ENCODE data around the gene ALPK3. TPM values are rescaled to one million over a fixed set of nuclear protein-coding genes. Genes with fewer than 3 reads are reported as not detected.
A peak's percentile ranks its signal among the peaks of the same experiment; 100 is the strongest.

The ALPK3 gene
- total and polyA plus RNA-seq, 9 of the 15 experiments (the other 6 are each of a cell fraction or from before 2014, with no cell fraction given) = 0.04 to 1.0 (median 0.07) TPM; not detected in 2

DNA sequence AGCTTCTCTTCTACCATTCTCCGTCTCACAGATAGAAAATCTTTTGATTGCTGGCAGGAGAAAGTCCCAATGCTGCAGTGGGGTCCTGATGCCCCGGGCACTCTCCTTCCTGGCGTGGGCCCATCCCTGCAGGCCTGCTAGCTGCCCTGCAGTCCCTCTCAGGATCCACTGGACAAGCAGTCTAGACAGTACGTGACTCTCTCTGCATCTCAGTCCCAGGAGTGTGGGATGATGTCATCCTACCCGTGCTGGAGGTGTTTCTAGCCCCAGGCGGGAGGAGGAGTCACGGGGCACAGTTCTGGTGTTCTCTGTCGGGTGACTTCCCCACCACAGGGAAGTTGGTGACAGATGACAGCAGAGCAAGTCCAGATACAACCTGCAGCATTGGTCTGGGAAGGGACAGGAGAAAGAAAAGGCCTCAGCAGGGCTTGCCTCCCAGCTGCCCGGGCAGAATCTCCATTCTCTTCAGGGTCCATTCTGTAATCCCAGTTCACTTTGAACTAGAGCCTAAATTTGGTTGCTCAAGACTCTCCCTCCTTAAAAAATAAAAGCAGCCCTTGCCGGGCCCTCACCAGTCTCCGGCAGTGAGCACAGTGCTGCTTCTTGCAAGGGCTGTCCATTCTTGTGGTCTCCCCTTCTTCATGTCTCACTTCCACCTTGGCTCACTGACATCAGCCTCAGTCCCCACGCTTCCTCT, 97.9 kb downstream of the ALPK3 start (continued):
- TF ChIP-seq SNIP1 (IDR thresholded peaks at IDR 0.05; ENCODE audit: low read depth) = no peak
- TF ChIP-seq CBX1 (IDR thresholded peaks at IDR 0.05; ENCODE audit: low read depth) = no peak
- TF ChIP-seq NCOA1 (IDR thresholded peaks at IDR 0.05; ENCODE audit: low read depth) = no peak
- no peak for TF ChIP-seq TEAD2 (tag; IDR thresholded peaks at IDR 0.05)
- no peak for TF ChIP-seq SREBF2 (CRISPR knock-in tag; IDR thresholded peaks at IDR 0.05)
- no peak for TF ChIP-seq GTF2E2 (tag; IDR thresholded peaks at IDR 0.05)
- no peak for TF ChIP-seq TEAD1 (CRISPR knock-in tag; IDR thresholded peaks at IDR 0.05)
- TF ChIP-seq SMARCC2 (IDR thresholded peaks at IDR 0.05; ENCODE audit: low read depth) = no peak
- no peak for TF ChIP-seq TCFL5 (CRISPR knock-in tag; conservative IDR thresholded peaks at IDR 0.05)
- TF ChIP-seq CREM (IDR thresholded peaks at IDR 0.05; ENCODE audit: low read depth) = peak; percentile 60
- TF ChIP-seq ZNF184 (CRISPR knock-in tag; IDR thresholded peaks at IDR 0.05) = no peak
- TF ChIP-seq TARDBP (IDR thresholded peaks at IDR 0.05) = no peak
- TF ChIP-seq CBX5 (IDR thresholded peaks at IDR 0.05; ENCODE audit: borderline replicate concordance, low read depth) = no peak
- TF ChIP-seq, protein P1, sequence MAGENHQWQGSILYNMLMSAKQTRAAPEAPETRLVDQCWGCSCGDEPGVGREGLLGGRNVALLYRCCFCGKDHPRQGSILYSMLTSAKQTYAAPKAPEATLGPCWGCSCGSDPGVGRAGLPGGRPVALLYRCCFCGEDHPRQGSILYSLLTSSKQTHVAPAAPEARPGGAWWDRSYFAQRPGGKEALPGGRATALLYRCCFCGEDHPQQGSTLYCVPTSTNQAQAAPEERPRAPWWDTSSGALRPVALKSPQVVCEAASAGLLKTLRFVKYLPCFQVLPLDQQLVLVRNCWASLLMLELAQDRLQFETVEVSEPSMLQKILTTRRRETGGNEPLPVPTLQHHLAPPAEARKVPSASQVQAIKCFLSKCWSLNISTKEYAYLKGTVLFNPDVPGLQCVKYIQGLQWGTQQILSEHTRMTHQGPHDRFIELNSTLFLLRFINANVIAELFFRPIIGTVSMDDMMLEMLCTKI (IDR thresholded peaks at IDR 0.05; ENCODE audit: partially characterized antibody) = no peak
- no peak for TF ChIP-seq HMG20B (CRISPR knock-in tag; IDR thresholded peaks at IDR 0.05)
- TF ChIP-seq ZBTB17 (CRISPR knock-in tag; IDR thresholded peaks at IDR 0.05) = no peak
- no peak for TF ChIP-seq IFI16 (CRISPR knock-in tag; IDR thresholded peaks at IDR 0.05)
- no peak for TF ChIP-seq EHMT2 (IDR thresholded peaks at IDR 0.05)
- TF ChIP-seq, protein P2, sequence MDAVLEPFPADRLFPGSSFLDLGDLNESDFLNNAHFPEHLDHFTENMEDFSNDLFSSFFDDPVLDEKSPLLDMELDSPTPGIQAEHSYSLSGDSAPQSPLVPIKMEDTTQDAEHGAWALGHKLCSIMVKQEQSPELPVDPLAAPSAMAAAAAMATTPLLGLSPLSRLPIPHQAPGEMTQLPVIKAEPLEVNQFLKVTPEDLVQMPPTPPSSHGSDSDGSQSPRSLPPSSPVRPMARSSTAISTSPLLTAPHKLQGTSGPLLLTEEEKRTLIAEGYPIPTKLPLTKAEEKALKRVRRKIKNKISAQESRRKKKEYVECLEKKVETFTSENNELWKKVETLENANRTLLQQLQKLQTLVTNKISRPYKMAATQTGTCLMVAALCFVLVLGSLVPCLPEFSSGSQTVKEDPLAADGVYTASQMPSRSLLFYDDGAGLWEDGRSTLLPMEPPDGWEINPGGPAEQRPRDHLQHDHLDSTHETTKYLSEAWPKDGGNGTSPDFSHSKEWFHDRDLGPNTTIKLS (IDR thresholded peaks at IDR 0.05; ENCODE audit: borderline replicate concordance, low read depth) = no peak
- TF ChIP-seq, protein P3, sequence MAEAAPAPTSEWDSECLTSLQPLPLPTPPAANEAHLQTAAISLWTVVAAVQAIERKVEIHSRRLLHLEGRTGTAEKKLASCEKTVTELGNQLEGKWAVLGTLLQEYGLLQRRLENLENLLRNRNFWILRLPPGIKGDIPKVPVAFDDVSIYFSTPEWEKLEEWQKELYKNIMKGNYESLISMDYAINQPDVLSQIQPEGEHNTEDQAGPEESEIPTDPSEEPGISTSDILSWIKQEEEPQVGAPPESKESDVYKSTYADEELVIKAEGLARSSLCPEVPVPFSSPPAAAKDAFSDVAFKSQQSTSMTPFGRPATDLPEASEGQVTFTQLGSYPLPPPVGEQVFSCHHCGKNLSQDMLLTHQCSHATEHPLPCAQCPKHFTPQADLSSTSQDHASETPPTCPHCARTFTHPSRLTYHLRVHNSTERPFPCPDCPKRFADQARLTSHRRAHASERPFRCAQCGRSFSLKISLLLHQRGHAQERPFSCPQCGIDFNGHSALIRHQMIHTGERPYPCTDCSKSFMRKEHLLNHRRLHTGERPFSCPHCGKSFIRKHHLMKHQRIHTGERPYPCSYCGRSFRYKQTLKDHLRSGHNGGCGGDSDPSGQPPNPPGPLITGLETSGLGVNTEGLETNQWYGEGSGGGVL (CRISPR knock-in tag; IDR thresholded peaks at IDR 0.05) = no peak
- TF ChIP-seq SAFB2 (IDR thresholded peaks at IDR 0.05; ENCODE audit: borderline replicate concordance, low read depth, low read length, severe bottlenecking) = no peak
- TF ChIP-seq ZNF12 (CRISPR knock-in tag; IDR thresholded peaks at IDR 0.05) = no peak
- TF ChIP-seq RAD51 (IDR thresholded peaks at IDR 0.05; ENCODE audit: borderline replicate concordance, low read depth) = 0 out of 2 replicates have a peak, but pooled peaks have one; percentile 34
- TF ChIP-seq, protein P4, sequence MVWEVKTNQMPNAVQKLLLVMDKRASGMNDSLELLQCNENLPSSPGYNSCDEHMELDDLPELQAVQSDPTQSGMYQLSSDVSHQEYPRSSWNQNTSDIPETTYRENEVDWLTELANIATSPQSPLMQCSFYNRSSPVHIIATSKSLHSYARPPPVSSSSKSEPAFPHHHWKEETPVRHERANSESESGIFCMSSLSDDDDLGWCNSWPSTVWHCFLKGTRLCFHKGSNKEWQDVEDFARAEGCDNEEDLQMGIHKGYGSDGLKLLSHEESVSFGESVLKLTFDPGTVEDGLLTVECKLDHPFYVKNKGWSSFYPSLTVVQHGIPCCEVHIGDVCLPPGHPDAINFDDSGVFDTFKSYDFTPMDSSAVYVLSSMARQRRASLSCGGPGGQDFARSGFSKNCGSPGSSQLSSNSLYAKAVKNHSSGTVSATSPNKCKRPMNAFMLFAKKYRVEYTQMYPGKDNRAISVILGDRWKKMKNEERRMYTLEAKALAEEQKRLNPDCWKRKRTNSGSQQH (CRISPR knock-in tag; IDR thresholded peaks at IDR 0.05) = no peak

Data from K562 (cell line).